ENCODE measurements around the gene NR2C2. TPM values are rescaled to one million over a fixed set of nuclear protein-coding genes. Genes with fewer than 3 reads are reported as not detected.

The NR2C2 gene
- total RNA-seq, 2 donors from 2014 or later, result 22.3 to 29.2 TPM

- DNase-seq (ENCODE audit: low spot score), result no peak
- Histone ChIP-seq H3K9me3 (no peaks in the 10 kb centered on the region), H3K4me3 (no peak overlapping the region), H3K4me1 (peaks cover 0 to 11% of the 10 kb centered on the region in 2 donors), H3K27me3 (no peaks in the 10 kb centered on the region), H3K27ac (no peak overlapping the region), H3K36me3 (peaks cover 12% of the 10 kb centered on the region)
- no peak for TF ChIP-seq CTCF (IDR thresholded peaks at IDR 0.05)
Measured at GRCh38 chr3:14913071-14913925, 34.1 kb upstream of the NR2C2 start.

- Histone ChIP-seq H3K36me3 (peaks cover 12% of the 10 kb centered on the region), H3K9me3 (no peaks in the 10 kb centered on the region), H3K27ac (no peak overlapping the region), H3K4me3 (no peak overlapping the region), H3K4me1 (peaks cover 0 to 11% of the 10 kb centered on the region in 2 donors), H3K27me3 (no peaks in the 10 kb centered on the region)
- no peak for DNase-seq (ENCODE audit: low spot score)
- TF ChIP-seq CTCF (IDR thresholded peaks at IDR 0.05), result peak in 1 of 2 donors; percentile 25
Measured at GRCh38 chr3:14913926-14914778, 33.2 kb upstream of the NR2C2 start.

- Histone ChIP-seq H3K36me3 (peaks cover 12% of the 10 kb centered on the region), H3K4me1 (peaks cover 0 to 11% of the 10 kb centered on the region in 2 donors), H3K4me3 (no peak overlapping the region), H3K27ac (no peak overlapping the region), H3K9me3 (no peaks in the 10 kb centered on the region), H3K27me3 (no peaks in the 10 kb centered on the region)
- TF ChIP-seq CTCF (IDR thresholded peaks at IDR 0.05), result no peak
- no peak for DNase-seq (ENCODE audit: low spot score)
Measured at GRCh38 chr3:14914779-14915117, 32.6 kb upstream of the NR2C2 start.

GRCh38 chr3:14915636-14916222, 31.7 kb upstream of the NR2C2 start:
- Histone ChIP-seq H3K4me1 (peaks cover 0 to 12% of the 10 kb centered on the region in 2 donors), H3K36me3 (peaks cover 9% of the 10 kb centered on the region), H3K4me3 (no peak overlapping the region), H3K27ac (no peak overlapping the region), H3K27me3 (no peaks in the 10 kb centered on the region), H3K9me3 (no peaks in the 10 kb centered on the region)
- no peak for DNase-seq (ENCODE audit: low spot score)
- TF ChIP-seq CTCF (IDR thresholded peaks at IDR 0.05), result peak in 1 of 2 donors; percentile 30

- DNase-seq (ENCODE audit: low spot score), result no peak
- Histone ChIP-seq H3K9me3 (no peaks in the 10 kb centered on the region), H3K36me3 (no peaks in the 10 kb centered on the region), H3K27me3 (no peaks in the 10 kb centered on the region), H3K4me3 (no peak overlapping the region), H3K27ac (no peak overlapping the region), H3K4me1 (peaks cover 0 to 20% of the 10 kb centered on the region in 2 donors)
- no peak for TF ChIP-seq CTCF (IDR thresholded peaks at IDR 0.05)
Measured at GRCh38 chr3:14918356-14918860, 29.0 kb upstream of the NR2C2 start.
